ENCODE measurements around the gene CRABP1. TPM values are rescaled to one million over a fixed set of nuclear protein-coding genes. Genes with fewer than 3 reads are reported as not detected.

CRABP1 gene
- polyA plus RNA-seq, 3 donors, result not detected

- Histone ChIP-seq H3K4me1 (ENCODE audit: control insufficient read depth in 1 of 2, insufficient read depth in 2 of 2, low read length in 2 of 2) (no peaks in the 10 kb centered on the region), H3K36me3 (replicated peaks in 1 of 2; ENCODE audit: control insufficient read depth in 1 of 2, insufficient read depth in 2 of 2, low read length in 2 of 2) (no peaks in the 10 kb centered on the region), H4K20me1 (ENCODE audit: insufficient read depth, low read length) (no peaks in the 10 kb centered on the region), H3K9me3 (replicated peaks in 1 of 2; ENCODE audit: control insufficient read depth in 1 of 2, insufficient read depth in 1 of 2, low read length in 2 of 2) (no peaks in the 10 kb centered on the region), H3K27ac (ENCODE audit: low read depth in 1 of 2, low read length in 2 of 2) (no peak overlapping the region), H3K79me2 (ENCODE audit: insufficient read depth, low read length) (no peaks in the 10 kb centered on the region), H3K4me3 (replicated peaks in 1 of 3; ENCODE audit: low read depth in 2 of 3, low read length in 3 of 3) (no peak overlapping the region), H3K27me3 (ENCODE audit: control insufficient read depth in 2 of 2, insufficient read depth in 2 of 2, low read length in 2 of 2) (no peaks in the 10 kb centered on the region), H2AFZ (ENCODE audit: insufficient read depth, low read depth, low read length, poor library complexity, severe bottlenecking) (no peak overlapping the region), H3K9ac (ENCODE audit: insufficient read depth, low read length, poor library complexity, severe bottlenecking) (no peak overlapping the region), H3K4me2 (replicated peaks; ENCODE audit: extremely low read depth, low read length, poor library complexity, severe bottlenecking) (no peak overlapping the region)
- no peak overlapping the region for H3K27ac Mint-ChIP-seq
- H3K9me3 Mint-ChIP-seq, result no peaks in the 10 kb centered on the region
- no peak for DNase-seq
- no peaks in the 10 kb centered on the region for H3K4me1 Mint-ChIP-seq
- no peaks in the 10 kb centered on the region for H3K36me3 Mint-ChIP-seq
- H3K4me3 Mint-ChIP-seq, result no peak overlapping the region
- intact Hi-C loops (cut with micrococcal nuclease), result no loop called here
- WGBS (ENCODE audit: insufficient coverage), result 92% methylated on average over 9 of the region's 17 CpGs
- TF ChIP-seq, protein P1, sequence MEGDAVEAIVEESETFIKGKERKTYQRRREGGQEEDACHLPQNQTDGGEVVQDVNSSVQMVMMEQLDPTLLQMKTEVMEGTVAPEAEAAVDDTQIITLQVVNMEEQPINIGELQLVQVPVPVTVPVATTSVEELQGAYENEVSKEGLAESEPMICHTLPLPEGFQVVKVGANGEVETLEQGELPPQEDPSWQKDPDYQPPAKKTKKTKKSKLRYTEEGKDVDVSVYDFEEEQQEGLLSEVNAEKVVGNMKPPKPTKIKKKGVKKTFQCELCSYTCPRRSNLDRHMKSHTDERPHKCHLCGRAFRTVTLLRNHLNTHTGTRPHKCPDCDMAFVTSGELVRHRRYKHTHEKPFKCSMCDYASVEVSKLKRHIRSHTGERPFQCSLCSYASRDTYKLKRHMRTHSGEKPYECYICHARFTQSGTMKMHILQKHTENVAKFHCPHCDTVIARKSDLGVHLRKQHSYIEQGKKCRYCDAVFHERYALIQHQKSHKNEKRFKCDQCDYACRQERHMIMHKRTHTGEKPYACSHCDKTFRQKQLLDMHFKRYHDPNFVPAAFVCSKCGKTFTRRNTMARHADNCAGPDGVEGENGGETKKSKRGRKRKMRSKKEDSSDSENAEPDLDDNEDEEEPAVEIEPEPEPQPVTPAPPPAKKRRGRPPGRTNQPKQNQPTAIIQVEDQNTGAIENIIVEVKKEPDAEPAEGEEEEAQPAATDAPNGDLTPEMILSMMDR (IDR thresholded peaks at IDR 0.05), result no peak
- H3K27me3 Mint-ChIP-seq (ENCODE audit: low read depth in 3 of 3), result peaks cover 0 to 8% (median 0%) of the 10 kb centered on the region in 3 donors
These were observed 23.7 kb upstream of the CRABP1 start for GRCh38 chr15:78316283-78317083.

GRCh38 chr15:78317145-78317836, 22.9 kb upstream of the CRABP1 start:
- Mint-ChIP-seq H3K9me3 (no peaks in the 10 kb centered on the region), H3K4me1 (no peaks in the 10 kb centered on the region), H3K4me3 (no peak overlapping the region), H3K36me3 (no peaks in the 10 kb centered on the region), H3K27me3 (ENCODE audit: low read depth in 3 of 3) (peaks cover 0 to 8% (median 0%) of the 10 kb centered on the region in 3 donors), H3K27ac (peak overlapping the region in 2 of 7 donors; percentile 45 to 54)
- no peaks in the 10 kb centered on the region for H4K20me1 ChIP-seq (ENCODE audit: insufficient read depth, low read length)
- DNase-seq, result no peak
- no peaks in the 10 kb centered on the region for H3K4me1 ChIP-seq (ENCODE audit: control insufficient read depth in 1 of 2, insufficient read depth in 2 of 2, low read length in 2 of 2)
- H3K4me2 ChIP-seq (replicated peaks; ENCODE audit: extremely low read depth, low read length, poor library complexity, severe bottlenecking), result no peak overlapping the region
- intact Hi-C loops (cut with micrococcal nuclease), result no loop called here
- H3K27me3 ChIP-seq (ENCODE audit: control insufficient read depth in 2 of 2, insufficient read depth in 2 of 2, low read length in 2 of 2), result no peaks in the 10 kb centered on the region
- 91% methylated on average over 7 of the region's 8 CpGs for WGBS (ENCODE audit: insufficient coverage)
- no peaks in the 10 kb centered on the region for H3K9me3 ChIP-seq (replicated peaks in 1 of 2; ENCODE audit: control insufficient read depth in 1 of 2, insufficient read depth in 1 of 2, low read length in 2 of 2)
- H3K4me3 ChIP-seq (replicated peaks in 1 of 3; ENCODE audit: low read depth in 2 of 3, low read length in 3 of 3), result no peak overlapping the region
- no peaks in the 10 kb centered on the region for H3K36me3 ChIP-seq (replicated peaks in 1 of 2; ENCODE audit: control insufficient read depth in 1 of 2, insufficient read depth in 2 of 2, low read length in 2 of 2)
- no peak overlapping the region for H2AFZ ChIP-seq (ENCODE audit: insufficient read depth, low read depth, low read length, poor library complexity, severe bottlenecking)
- TF ChIP-seq, protein P1 (IDR thresholded peaks at IDR 0.05), result no peak
- no peak overlapping the region for H3K9ac ChIP-seq (ENCODE audit: insufficient read depth, low read length, poor library complexity, severe bottlenecking)
- no peak overlapping the region for H3K27ac ChIP-seq (ENCODE audit: low read depth in 1 of 2, low read length in 2 of 2)
- H3K79me2 ChIP-seq (ENCODE audit: insufficient read depth, low read length), result no peaks in the 10 kb centered on the region
